ENCODE results near the gene ARG2. TPM values are rescaled to one million over a fixed set of nuclear protein-coding genes. Genes with fewer than 3 reads are reported as not detected.

The ARG2 gene
- total RNA-seq, 1 experiment from 2014 or later, result 1.1 TPM

DNA sequence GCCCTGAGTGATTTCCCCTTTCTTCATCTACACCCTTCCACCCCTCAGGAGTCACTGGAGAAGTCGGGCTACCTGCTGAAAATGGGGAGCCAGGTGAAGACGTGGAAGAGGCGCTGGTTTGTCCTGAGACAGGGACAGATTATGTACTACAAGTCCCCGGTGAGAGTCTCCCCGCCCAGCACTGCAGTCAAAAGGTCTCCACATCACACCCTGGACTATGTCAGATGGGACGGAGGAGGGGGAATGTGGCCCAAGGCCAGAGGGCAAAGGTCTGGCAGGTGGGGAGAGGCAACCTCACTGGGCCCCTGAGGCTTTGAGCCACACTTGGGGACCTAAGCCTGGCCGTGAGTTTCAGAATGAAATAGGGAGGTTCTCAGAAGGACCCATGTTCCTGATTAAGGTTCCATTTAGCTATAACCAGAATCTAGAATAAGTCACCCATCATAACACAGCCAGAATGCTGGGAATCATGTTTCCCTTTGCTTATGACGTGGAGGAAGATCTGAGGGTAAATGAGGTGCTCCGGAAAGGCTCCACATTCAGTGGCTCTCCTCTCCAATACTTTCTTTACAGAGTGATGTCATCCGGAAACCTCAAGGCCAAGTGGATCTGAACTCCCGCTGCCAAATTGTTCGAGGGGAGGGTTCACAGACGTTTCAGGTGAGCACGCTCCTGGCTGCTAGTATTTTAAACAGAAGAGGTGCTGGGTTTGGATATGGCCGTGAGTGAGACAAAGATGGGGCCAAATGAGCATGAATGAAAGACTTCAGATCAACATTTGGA lies 46.3 kb upstream of the ARG2 start:
- no peaks in the 10 kb centered on the region for H3F3A ChIP-seq (ENCODE audit: low read length, unreplicated experiment)
- H3K9ac ChIP-seq (ENCODE audit: low read length), result no peak overlapping the region
- no peaks in the 10 kb centered on the region for H3K9me3 ChIP-seq (ENCODE audit: low read length)
- no peaks in the 10 kb centered on the region for H3K79me2 ChIP-seq (ENCODE audit: low read length)
- no peak overlapping the region for H3K27ac ChIP-seq (ENCODE audit: low read length)
- no peaks in the 10 kb centered on the region for H4K20me1 ChIP-seq (ENCODE audit: low read length)
- ChIA-PET POLR2A (ENCODE audit: unreplicated experiment) (no interaction called here), CTCF (interaction anchor here (4.1 kb wide), 1 partner anchor 46 kb away, joined by 126 read pairs; no protein-coding TSS in a partner anchor)
- ATAC-seq (no peak), DNase-seq (no peak)
- H3K4me3 ChIP-seq (ENCODE audit: low read length), result no peak overlapping the region
- no peak overlapping the region for H2AFZ ChIP-seq (ENCODE audit: low read length)
- H3K4me2 ChIP-seq (ENCODE audit: low read length), result no peak overlapping the region
- H3K9me2 ChIP-seq (replicated peaks; ENCODE audit: low read length), result no peaks in the 10 kb centered on the region
- TF ChIP-seq EZH2 (IDR thresholded peaks at IDR 0.05; ENCODE audit: low read length, unreplicated experiment) (no peak), EZH2phosphoT487 (IDR thresholded peaks at IDR 0.05; ENCODE audit: borderline replicate concordance, low read length) (no peak)
- TF ChIP-seq, protein P1, sequence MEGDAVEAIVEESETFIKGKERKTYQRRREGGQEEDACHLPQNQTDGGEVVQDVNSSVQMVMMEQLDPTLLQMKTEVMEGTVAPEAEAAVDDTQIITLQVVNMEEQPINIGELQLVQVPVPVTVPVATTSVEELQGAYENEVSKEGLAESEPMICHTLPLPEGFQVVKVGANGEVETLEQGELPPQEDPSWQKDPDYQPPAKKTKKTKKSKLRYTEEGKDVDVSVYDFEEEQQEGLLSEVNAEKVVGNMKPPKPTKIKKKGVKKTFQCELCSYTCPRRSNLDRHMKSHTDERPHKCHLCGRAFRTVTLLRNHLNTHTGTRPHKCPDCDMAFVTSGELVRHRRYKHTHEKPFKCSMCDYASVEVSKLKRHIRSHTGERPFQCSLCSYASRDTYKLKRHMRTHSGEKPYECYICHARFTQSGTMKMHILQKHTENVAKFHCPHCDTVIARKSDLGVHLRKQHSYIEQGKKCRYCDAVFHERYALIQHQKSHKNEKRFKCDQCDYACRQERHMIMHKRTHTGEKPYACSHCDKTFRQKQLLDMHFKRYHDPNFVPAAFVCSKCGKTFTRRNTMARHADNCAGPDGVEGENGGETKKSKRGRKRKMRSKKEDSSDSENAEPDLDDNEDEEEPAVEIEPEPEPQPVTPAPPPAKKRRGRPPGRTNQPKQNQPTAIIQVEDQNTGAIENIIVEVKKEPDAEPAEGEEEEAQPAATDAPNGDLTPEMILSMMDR (conservative IDR thresholded peaks at IDR 0.05; ENCODE audit: low read depth, low read length), result no peak
- H3K36me3 ChIP-seq (ENCODE audit: low read depth, low read length), result no peaks in the 10 kb centered on the region
- intact Hi-C loops (cut with micrococcal nuclease), result no loop called here
- no peaks in the 10 kb centered on the region for H3K4me1 ChIP-seq (ENCODE audit: insufficient read depth, low read length)
- no TSS peak for BruUV-seq (replicated peaks)
- no peaks in the 10 kb centered on the region for H3K27me3 ChIP-seq (ENCODE audit: low read length)

DNA sequence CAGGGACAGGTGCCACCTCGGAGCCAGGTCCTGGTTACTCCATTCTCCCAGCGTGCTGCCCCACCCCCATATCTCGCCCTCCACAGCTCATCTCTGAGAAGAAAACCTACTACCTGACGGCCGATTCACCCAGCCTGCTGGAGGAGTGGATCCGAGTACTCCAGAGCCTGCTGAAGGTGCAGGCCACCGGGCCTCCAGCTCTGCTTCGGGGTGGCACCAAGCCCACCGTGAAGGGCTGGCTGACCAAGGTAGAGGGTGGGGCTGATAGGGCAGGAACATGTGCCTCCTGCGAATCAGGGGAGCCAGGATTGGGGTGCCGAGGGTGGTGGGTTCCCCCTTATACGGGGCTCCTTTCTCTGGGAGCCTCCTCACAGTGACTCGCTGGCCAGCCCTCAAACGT lies 45.6 kb upstream of the ARG2 start:
- intact Hi-C loops (cut with micrococcal nuclease), result no loop called here
- no peak for ATAC-seq

More for the DNA sequence above, 45.6 kb upstream of the ARG2 start:
- H3K27me3 ChIP-seq (ENCODE audit: low read length), result no peaks in the 10 kb centered on the region
- H3K79me2 ChIP-seq (ENCODE audit: low read length), result no peaks in the 10 kb centered on the region
- no peak overlapping the region for H2AFZ ChIP-seq (ENCODE audit: low read length)
- no peak for TF ChIP-seq EZH2phosphoT487 (IDR thresholded peaks at IDR 0.05; ENCODE audit: borderline replicate concordance, low read length)
- TF ChIP-seq, protein P1 (conservative IDR thresholded peaks at IDR 0.05; ENCODE audit: low read depth, low read length), result no peak
- no peak for TF ChIP-seq EZH2 (IDR thresholded peaks at IDR 0.05; ENCODE audit: low read length, unreplicated experiment)
- no peak overlapping the region for H3K9ac ChIP-seq (ENCODE audit: low read length)
- H3K4me3 ChIP-seq (ENCODE audit: low read length), result no peak overlapping the region
- no TSS peak for BruUV-seq (replicated peaks)
- no peaks in the 10 kb centered on the region for H3K36me3 ChIP-seq (ENCODE audit: low read depth, low read length)
- ChIA-PET CTCF (no interaction called here), POLR2A (ENCODE audit: unreplicated experiment) (no interaction called here)
- H3K9me2 ChIP-seq (replicated peaks; ENCODE audit: low read length), result no peaks in the 10 kb centered on the region
- H3K9me3 ChIP-seq (ENCODE audit: low read length), result no peaks in the 10 kb centered on the region
- no peak overlapping the region for H3K27ac ChIP-seq (ENCODE audit: low read length)
- no peak overlapping the region for H3K4me2 ChIP-seq (ENCODE audit: low read length)
- no peak for DNase-seq
- H4K20me1 ChIP-seq (ENCODE audit: low read length), result no peaks in the 10 kb centered on the region
- H3K4me1 ChIP-seq (ENCODE audit: insufficient read depth, low read length), result no peaks in the 10 kb centered on the region
- no peaks in the 10 kb centered on the region for H3F3A ChIP-seq (ENCODE audit: low read length, unreplicated experiment)
